Right atrium auricular region (tissue), 2 donors: ENCODE measurements around the gene AFAP1L1. TPM values are rescaled to one million over a fixed set of nuclear protein-coding genes. Genes with fewer than 3 reads are reported as not detected.

Source experiments
- DNase-seq: peaks from one replicate; pipeline ENCODE4 v3.0.0-alpha.2; 2019; ENCODE audit warnings: low spot score
- H3K27ac ChIP-seq, 2 donors: fragments of 200-600 bp; sonication (generic); 1 replicate in 1 of 2; 2 replicates in 1 of 2; pipeline ENCODE4 v1.5.1; 2016 to 2019
- H3K27me3 ChIP-seq, 2 donors: fragments of 200-600 bp; sonication (generic); one replicate each; pipeline versions ENCODE4 v1.5.1 to v1.6.0; 2017 to 2019
- H3K36me3 ChIP-seq: fragments of 200-600 bp; sonication (generic); one replicate; pipeline ENCODE4 v1.5.1; 2016
- H3K4me1 ChIP-seq, 2 donors: fragments of 200-600 bp; sonication (generic); one replicate each; pipeline versions ENCODE4 v1.5.1 to v1.6.0; 2017 to 2019
- H3K4me3 ChIP-seq, 2 donors: fragments of 200-600 bp; sonication (generic); 1 replicate in 1 of 2; 2 replicates in 1 of 2; pipeline ENCODE4 v1.5.1; 2017 to 2019; ENCODE audit warnings: mild to moderate bottlenecking in 1 of 2, moderate library complexity in 1 of 2
- H3K9me3 ChIP-seq, 2 donors: fragments of 200-600 bp; sonication (generic); one replicate each; pipeline ENCODE4 v1.5.1; 2019
- total RNA-seq, 2 donors: library from RNA; depleted of rRNA; stranded (reverse); fragments of >200 nt; gene quantifications; one replicate each; pipeline ENCODE4 v1.1.0, GENCODE V29; 2016
- TF ChIP-seq, protein P1 (sequence below), 2 donors: fragments of 200-600 bp; sonication (generic); IDR thresholded peaks; one replicate each; pipeline ENCODE4 v1.5.1; 2019; ENCODE audit warnings: antibody characterized with exemption in 2 of 2

The AFAP1L1 gene
- total RNA-seq, 2 donors from 2014 or later = 45.6 to 48.9 TPM

DNA sequence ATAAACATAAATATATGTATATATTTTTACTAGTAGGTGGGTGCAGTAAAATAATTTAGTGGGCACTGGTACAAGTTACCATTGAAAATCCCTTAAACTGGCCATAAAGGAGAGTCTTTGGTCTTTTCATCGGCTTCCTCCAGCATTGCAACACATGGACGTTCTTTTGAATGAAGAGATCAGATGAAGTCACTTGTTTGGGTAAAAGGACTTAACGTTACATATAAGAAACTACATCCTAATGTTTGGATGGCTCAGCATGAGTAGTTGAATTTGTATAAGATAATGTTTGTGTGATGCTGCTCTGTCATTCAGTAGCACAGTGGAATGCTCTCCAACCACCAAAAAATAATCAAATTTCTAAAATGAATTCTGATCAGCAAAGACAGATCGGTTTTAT lies 31.6 kb downstream of the AFAP1L1 start:
- Histone ChIP-seq H3K27me3 (no peaks in the 10 kb centered on the region), H3K4me3 (no peak overlapping the region), H3K9me3 (no peaks in the 10 kb centered on the region), H3K36me3 (peaks cover 65% of the 10 kb centered on the region), H3K27ac (no peak overlapping the region), H3K4me1 (peaks cover 0 to 32% of the 10 kb centered on the region in 2 donors)
- TF ChIP-seq, protein P1, sequence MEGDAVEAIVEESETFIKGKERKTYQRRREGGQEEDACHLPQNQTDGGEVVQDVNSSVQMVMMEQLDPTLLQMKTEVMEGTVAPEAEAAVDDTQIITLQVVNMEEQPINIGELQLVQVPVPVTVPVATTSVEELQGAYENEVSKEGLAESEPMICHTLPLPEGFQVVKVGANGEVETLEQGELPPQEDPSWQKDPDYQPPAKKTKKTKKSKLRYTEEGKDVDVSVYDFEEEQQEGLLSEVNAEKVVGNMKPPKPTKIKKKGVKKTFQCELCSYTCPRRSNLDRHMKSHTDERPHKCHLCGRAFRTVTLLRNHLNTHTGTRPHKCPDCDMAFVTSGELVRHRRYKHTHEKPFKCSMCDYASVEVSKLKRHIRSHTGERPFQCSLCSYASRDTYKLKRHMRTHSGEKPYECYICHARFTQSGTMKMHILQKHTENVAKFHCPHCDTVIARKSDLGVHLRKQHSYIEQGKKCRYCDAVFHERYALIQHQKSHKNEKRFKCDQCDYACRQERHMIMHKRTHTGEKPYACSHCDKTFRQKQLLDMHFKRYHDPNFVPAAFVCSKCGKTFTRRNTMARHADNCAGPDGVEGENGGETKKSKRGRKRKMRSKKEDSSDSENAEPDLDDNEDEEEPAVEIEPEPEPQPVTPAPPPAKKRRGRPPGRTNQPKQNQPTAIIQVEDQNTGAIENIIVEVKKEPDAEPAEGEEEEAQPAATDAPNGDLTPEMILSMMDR (IDR thresholded peaks at IDR 0.05) = no peak
- no peak for DNase-seq

DNA sequence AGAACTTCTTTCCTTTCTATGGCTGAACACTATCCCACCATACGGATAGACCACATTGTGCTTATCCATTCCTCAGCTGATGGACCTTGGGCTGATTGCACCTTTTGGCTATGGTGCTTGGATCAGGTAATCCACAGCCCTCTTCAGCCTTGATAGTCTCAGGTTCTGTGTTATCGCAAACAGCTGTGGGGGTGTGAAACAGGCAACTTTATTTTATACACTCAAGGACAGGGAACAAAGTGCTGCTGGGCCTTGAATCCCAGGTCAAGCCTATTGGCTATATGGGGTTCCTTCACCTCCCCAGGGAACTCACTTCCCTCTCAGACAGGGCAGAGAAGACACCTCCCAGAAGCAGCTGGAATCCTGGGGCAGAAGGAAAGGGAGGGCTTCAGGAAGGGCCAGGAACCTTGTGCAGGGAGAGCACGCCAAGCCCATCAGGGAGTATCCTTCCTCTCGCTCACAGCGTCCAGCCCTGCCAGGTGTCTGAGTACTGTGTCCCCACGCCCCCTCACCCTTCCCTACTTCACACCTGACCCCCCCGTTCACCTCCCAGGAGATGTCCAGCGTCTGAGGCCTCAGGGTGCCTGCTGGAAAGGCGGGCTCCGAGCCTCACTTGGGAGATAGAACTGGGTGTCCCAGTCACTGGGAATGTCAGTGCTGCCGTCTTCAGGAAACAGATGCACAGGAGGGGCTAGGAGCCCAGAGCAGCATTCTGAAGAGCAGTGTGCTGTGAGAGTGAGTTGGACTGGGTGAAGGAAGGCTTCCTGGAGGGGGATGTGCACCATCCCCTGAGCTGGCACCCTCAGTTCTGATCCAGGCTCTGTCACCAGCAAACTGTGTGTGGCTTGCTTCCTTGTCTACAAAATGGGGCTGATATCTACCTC lies 32.8 kb downstream of the AFAP1L1 start:
- TF ChIP-seq, protein P1 (IDR thresholded peaks at IDR 0.05) = no peak
- no peaks in the 10 kb centered on the region for H3K9me3 ChIP-seq
- peak overlapping the region in 1 of 2 donors; percentile 18 for H3K27ac ChIP-seq
- peaks cover 0 to 20% of the 10 kb centered on the region in 2 donors for H3K4me1 ChIP-seq
- peaks cover 76% of the 10 kb centered on the region for H3K36me3 ChIP-seq
- no peak for DNase-seq
- no peaks in the 10 kb centered on the region for H3K27me3 ChIP-seq
- H3K4me3 ChIP-seq = no peak overlapping the region

DNA sequence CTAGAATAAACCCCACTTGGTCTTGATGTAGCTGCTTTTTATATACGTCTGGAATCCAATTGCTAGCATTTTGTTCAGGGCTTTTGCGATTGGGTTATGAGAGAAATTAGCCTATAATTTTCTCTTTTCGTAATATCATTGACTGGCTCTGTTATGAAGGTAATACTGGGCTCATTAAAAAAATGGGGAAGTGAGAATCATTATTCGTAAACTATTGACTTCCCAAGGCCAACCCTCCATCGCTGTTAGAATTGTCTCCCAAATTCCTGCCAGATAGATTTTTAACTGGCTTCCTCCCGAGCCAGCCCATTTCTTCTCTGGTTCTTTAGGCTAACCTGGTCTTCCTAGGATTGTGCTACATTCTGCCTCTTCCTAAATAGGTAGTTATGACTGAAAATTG lies 37.7 kb downstream of the AFAP1L1 start:
- Histone ChIP-seq H3K27ac (no peak overlapping the region), H3K9me3 (no peaks in the 10 kb centered on the region), H3K4me3 (no peak overlapping the region), H3K4me1 (peaks cover 0 to 8% of the 10 kb centered on the region in 2 donors), H3K27me3 (no peaks in the 10 kb centered on the region), H3K36me3 (peaks cover 82% of the 10 kb centered on the region)
- TF ChIP-seq, protein P1 (IDR thresholded peaks at IDR 0.05) = no peak
- DNase-seq = no peak

DNA sequence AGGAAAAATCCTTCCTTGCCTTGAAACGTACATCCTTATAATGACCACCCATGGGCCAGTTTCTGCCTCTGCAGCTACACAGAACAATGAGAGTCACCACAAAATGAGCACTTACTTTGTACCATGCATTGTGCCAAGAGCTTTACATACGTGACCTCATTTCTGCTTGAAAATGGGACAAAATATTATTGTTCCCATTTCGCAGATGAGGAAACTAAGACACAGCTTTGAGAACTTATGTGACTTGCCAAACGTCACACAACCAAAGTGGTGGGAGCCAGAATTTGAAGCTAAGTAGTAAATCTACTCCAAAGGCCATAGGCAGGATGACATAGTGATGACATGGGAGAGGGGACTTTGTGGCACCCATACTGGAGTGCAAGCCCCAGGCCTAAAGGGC lies 38.8 kb downstream of the AFAP1L1 start:
- H3K36me3 ChIP-seq = peaks cover 72% of the 10 kb centered on the region
- H3K9me3 ChIP-seq = no peaks in the 10 kb centered on the region
- peaks cover 0 to 8% of the 10 kb centered on the region in 2 donors for H3K4me1 ChIP-seq
- TF ChIP-seq, protein P1 (IDR thresholded peaks at IDR 0.05) = no peak
- DNase-seq = no peak
- H3K27ac ChIP-seq = no peak overlapping the region
- no peaks in the 10 kb centered on the region for H3K27me3 ChIP-seq
- no peak overlapping the region for H3K4me3 ChIP-seq

DNA sequence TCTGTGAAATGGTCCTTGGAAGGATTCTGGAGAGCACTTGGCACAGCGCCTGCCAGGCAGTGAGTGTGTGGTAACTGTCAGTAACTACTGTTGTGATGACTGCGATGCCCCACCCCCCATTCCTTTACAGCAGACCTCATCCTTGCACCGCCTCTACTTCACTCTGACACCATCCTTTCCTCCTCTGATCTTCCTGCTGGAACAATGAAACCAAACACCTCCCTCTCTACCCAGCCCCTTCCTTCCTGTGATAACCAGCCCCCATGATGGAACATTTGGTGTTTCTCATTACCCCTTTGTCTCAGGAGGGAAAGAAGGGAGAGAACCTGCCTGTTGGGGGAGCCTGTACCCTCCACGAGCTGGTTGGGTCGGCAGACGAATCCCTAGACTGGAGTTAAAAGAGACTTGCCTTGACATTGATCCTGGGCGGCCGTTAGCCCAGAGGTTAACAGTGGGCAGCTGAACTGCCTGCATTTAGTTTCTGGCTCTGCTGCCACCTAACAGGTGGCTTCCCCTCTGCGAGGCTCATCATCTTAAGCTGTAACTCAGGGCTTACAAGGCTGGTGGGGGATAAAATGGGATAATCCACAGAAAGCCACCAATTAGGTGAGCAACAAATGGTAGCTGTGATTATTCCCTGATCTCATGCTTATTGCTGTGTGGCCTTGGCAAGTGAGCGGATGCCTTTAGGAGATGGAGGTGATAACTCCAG lies 39.4 kb downstream of the AFAP1L1 start:
- Histone ChIP-seq H3K27ac (no peak overlapping the region), H3K36me3 (peaks cover 70% of the 10 kb centered on the region), H3K4me3 (no peak overlapping the region), H3K27me3 (no peaks in the 10 kb centered on the region), H3K4me1 (peaks cover 0 to 8% of the 10 kb centered on the region in 2 donors), H3K9me3 (no peaks in the 10 kb centered on the region)
- no peak for DNase-seq
- TF ChIP-seq, protein P1 (IDR thresholded peaks at IDR 0.05) = no peak
